ENCODE data around the gene NR3C1. TPM values are rescaled to one million over a fixed set of nuclear protein-coding genes. Genes with fewer than 3 reads are reported as not detected.
A peak's percentile ranks its signal among the peaks of the same experiment; 100 is the strongest.

The NR3C1 gene
- total and polyA plus RNA-seq, 2 of the 4 experiments (the other 2 are of a cell fraction), result 13.7 to 77.4 TPM

- dilution Hi-C loops (cut with HindIII; ENCODE audit: low sequenced_read_pairs, unreplicated experiment), result no loop called here
- peak overlapping the region; percentile 38; the same call in 1 of the 2 replicates for H3K4me2 ChIP-seq (ENCODE audit: low read depth, low read length)
- no peak for TF ChIP-seq BHLHE40 (IDR thresholded peaks at IDR 0.05; ENCODE audit: low read depth, low read length)
- TF ChIP-seq NFE2L2 (IDR thresholded peaks at IDR 0.05; ENCODE audit: low read depth, low read length), result no peak
- no peak for TF ChIP-seq CHD1 (IDR thresholded peaks at IDR 0.05; ENCODE audit: low read depth, low read length)
- no peak for TF ChIP-seq CEBPB (IDR thresholded peaks at IDR 0.05; ENCODE audit: low read depth, low read length)
- TF ChIP-seq MAZ (IDR thresholded peaks at IDR 0.05; ENCODE audit: borderline replicate concordance, low read depth, low read length), result no peak
- no peak for TF ChIP-seq FOS (IDR thresholded peaks at IDR 0.05; ENCODE audit: low read depth, low read length)
- TF ChIP-seq SMC3 (IDR thresholded peaks at IDR 0.05; ENCODE audit: low read depth, low read length), result no peak
- TF ChIP-seq MXI1 (IDR thresholded peaks at IDR 0.05; ENCODE audit: borderline replicate concordance, low read depth, low read length), result no peak
- TF ChIP-seq, protein P1, sequence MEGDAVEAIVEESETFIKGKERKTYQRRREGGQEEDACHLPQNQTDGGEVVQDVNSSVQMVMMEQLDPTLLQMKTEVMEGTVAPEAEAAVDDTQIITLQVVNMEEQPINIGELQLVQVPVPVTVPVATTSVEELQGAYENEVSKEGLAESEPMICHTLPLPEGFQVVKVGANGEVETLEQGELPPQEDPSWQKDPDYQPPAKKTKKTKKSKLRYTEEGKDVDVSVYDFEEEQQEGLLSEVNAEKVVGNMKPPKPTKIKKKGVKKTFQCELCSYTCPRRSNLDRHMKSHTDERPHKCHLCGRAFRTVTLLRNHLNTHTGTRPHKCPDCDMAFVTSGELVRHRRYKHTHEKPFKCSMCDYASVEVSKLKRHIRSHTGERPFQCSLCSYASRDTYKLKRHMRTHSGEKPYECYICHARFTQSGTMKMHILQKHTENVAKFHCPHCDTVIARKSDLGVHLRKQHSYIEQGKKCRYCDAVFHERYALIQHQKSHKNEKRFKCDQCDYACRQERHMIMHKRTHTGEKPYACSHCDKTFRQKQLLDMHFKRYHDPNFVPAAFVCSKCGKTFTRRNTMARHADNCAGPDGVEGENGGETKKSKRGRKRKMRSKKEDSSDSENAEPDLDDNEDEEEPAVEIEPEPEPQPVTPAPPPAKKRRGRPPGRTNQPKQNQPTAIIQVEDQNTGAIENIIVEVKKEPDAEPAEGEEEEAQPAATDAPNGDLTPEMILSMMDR (conservative IDR thresholded peaks at IDR 0.05; ENCODE audit: low read depth, low read length), result no peak
- TF ChIP-seq MAFK (IDR thresholded peaks at IDR 0.05; ENCODE audit: low read depth, low read length), result no peak
- TF ChIP-seq, protein P2, sequence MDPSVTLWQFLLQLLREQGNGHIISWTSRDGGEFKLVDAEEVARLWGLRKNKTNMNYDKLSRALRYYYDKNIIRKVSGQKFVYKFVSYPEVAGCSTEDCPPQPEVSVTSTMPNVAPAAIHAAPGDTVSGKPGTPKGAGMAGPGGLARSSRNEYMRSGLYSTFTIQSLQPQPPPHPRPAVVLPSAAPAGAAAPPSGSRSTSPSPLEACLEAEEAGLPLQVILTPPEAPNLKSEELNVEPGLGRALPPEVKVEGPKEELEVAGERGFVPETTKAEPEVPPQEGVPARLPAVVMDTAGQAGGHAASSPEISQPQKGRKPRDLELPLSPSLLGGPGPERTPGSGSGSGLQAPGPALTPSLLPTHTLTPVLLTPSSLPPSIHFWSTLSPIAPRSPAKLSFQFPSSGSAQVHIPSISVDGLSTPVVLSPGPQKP (IDR thresholded peaks at IDR 0.05; ENCODE audit: borderline replicate concordance, low read depth, low read length), result no peak
Observed at GRCh38 chr5:143263272-143263810, 140.1 kb downstream of the NR3C1 start.

More at GRCh38 chr5:143263272-143263810, 140.1 kb downstream of the NR3C1 start:
- H2BK120ac ChIP-seq (ENCODE audit: low read depth, low read length), result 0 out of 2 replicates have a peak overlapping the region, but pooled peaks have one; percentile 52
- H3K27me3 ChIP-seq (ENCODE audit: control insufficient read depth, insufficient read depth, low read length), result no peaks in the 10 kb centered on the region
- CTCF ChIA-PET, result no interaction called here
- H3K14ac ChIP-seq (replicated peaks; ENCODE audit: low read depth, low read length), result no peak overlapping the region
- H2AFZ ChIP-seq (replicated peaks; ENCODE audit: low read length, poor library complexity), result no peak overlapping the region
- DNase-seq (peak; percentile 21), ATAC-seq (ENCODE audit: low read depth) (no peak; the same call in 1 of the 2 replicates)
- H3K23ac ChIP-seq (ENCODE audit: low read depth, low read length), result no peak overlapping the region
- POLR2A ChIA-PET (ENCODE audit: unreplicated experiment), result no interaction called here
- H3K9me1 ChIP-seq (ENCODE audit: insufficient read depth, low read length), result peaks cover 2% of the 10 kb centered on the region; the same call in 1 of the 2 replicates
- in situ Hi-C loops (cut with MboI; ENCODE audit: low sequenced_read_pairs), result no loop called here
- H2BK15ac ChIP-seq (ENCODE audit: low read depth, low read length), result 0 out of 3 replicates have a peak overlapping the region, but pooled peaks have one; percentile 6
- H3K79me1 ChIP-seq (ENCODE audit: low read depth in 1 of 2, low read length in 2 of 2), result no peaks in the 10 kb centered on the region; a peak in 1 of 4 replicates
- intact Hi-C loops (cut with micrococcal nuclease), result loop anchor here (1.0 to 5.0 kb wide), 2 partner anchors 121 to 137 kb away; no protein-coding TSS in a partner anchor
- peaks cover 4% of the 10 kb centered on the region; the same call in 1 of the 2 replicates for H3K4me1 ChIP-seq (ENCODE audit: control insufficient read depth, insufficient read depth, low read length)
- no peak overlapping the region for H2AK9ac ChIP-seq (replicated peaks; ENCODE audit: low read depth, low read length, poor library complexity)
- no CpG with 5 or more reads among the region's 4 CpGs for WGBS, 2 experiments (ENCODE audit: extremely low coverage in 2 of 2, insufficient read length in 1 of 2)
- BruUV-seq (replicated peaks), result no TSS peak
- H2BK20ac ChIP-seq (ENCODE audit: low read depth, low read length), result no peak overlapping the region
- H3K27ac ChIP-seq (ENCODE audit: insufficient read depth, low read length), result no peak overlapping the region
- H3K9ac ChIP-seq (ENCODE audit: low read depth, low read length), result no peak overlapping the region
- H3K4ac ChIP-seq (ENCODE audit: low read depth, low read length), result 0 out of 2 replicates have a peak overlapping the region, but pooled peaks have one; percentile 54
- H3K18ac ChIP-seq (ENCODE audit: low read depth, low read length), result peak overlapping the region; percentile 44; the same call in 1 of the 2 replicates
- H3K36me3 ChIP-seq (ENCODE audit: control insufficient read depth, insufficient read depth, low read length), result no peaks in the 10 kb centered on the region
- no peaks in the 10 kb centered on the region for H4K20me1 ChIP-seq (ENCODE audit: insufficient read depth, low read length)
- H4K5ac ChIP-seq (ENCODE audit: low read depth, low read length), result peak overlapping the region; percentile 71; the same call in 1 of the 2 replicates
- H4K91ac ChIP-seq (ENCODE audit: insufficient read depth, low read depth, low read length), result no peak overlapping the region
- no peak overlapping the region for H3K4me3 ChIP-seq (ENCODE audit: insufficient read depth, low read depth, low read length)
- no peaks in the 10 kb centered on the region for H3K9me3 ChIP-seq (ENCODE audit: control insufficient read depth, insufficient read depth, low read length)
- H2BK5ac ChIP-seq (ENCODE audit: low read depth, low read length, poor library complexity, severe bottlenecking), result peak overlapping the region; percentile 72
- peak overlapping the region in 1 of 2 experiments; percentile 19; a peak in 1 of 4 replicates for H4K8ac ChIP-seq (ENCODE audit: low read depth in 2 of 2, low read length in 2 of 2)
- no peak overlapping the region; the same call in 1 of the 2 replicates for H2AK5ac ChIP-seq (ENCODE audit: low read depth, low read length)
- H3K56ac ChIP-seq (ENCODE audit: extremely low read depth, insufficient read depth, low read length), result no peak overlapping the region
